GM18870 (cell line): ENCODE measurements around the gene MATCAP1.
A peak's percentile ranks its signal among the peaks of the same experiment; 100 is the strongest.

Experiments
- ATAC-seq: cut with Tn5 transposase; IDR thresholded peaks from one replicate; pipeline ENCODE4 v1.9.1; 2021; ENCODE audit warnings: moderate library complexity; ENCODE audit not compliant: unreplicated experiment

MATCAP1 gene

GRCh38 chr16:67183627-67184452 is at the start of gene MATCAP1:
Gene MATCAP1, minus strand, starts transcription at chr16:67183963. Its CDS starts 3,353 bp downstream, at chr16:67180610.
- peak; percentile 93 for ATAC-seq

GRCh38 chr16:67230809-67231660 is 47.3 kb upstream of the MATCAP1 start:
- ATAC-seq, result no peak

DNA sequence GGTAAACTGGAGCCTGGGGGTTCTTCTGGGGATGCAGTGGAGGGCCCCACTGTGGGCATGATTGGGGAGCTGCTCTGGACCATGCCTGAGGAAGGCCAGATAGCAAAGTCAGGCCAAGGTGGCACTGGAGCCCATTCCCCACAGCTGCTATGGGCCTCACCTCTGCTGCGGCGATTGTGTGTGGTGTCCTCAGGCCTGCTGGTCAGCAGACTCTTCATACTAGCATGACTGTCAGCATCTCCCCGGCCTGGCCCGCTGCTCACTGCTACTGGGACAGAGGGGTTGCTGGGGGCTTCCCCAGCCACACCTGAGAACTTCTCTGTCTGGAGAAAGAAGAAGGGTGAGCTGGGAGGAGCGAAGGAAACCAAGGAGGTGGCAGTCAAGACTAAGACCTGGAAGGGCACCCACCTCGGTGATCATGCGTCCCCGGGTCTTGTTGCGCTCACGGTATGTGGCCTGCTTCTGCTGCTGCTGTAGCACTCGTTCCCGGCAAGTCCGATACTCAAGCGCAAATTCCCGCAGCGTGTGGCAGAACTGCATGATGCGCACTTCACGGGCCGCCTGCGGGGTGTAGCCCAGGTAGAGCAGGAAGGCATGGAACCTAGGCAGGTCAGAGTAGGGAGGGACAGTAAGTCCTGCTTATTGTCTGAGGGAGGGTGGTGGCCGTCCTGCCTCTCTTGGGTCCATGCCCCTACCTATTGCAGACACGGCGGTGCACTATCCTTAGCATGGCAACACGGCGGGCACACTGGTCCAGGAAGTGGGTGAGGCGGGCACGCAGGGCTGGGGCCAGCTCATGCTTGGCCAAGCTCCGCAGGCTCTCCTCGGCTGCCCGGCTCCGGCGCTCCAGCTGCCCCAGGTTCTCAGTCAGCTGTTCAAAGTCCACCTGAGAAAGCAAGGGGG is 46.4 kb upstream of the MATCAP1 start:
- no peak for ATAC-seq

DNA sequence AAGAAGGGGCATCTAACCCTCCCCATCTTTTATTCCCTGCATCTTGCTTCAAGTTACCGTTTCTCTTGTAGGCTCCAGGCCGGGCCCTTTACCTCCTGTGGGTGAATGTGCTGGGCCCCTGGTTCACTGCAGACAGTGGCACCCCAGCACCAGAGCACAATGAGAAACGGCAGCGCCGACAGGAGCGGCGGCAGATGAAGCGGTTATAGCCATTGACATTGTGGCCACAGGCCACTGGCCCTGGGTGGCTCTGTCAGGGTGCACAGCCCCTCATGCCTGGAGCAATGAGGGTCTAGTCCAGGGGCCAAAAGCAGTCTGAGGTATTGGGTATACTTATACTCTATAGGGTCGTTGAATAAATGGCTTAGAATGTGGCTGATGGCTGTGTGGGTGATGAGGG is 45.1 kb upstream of the MATCAP1 start:
- no peak for ATAC-seq

DNA sequence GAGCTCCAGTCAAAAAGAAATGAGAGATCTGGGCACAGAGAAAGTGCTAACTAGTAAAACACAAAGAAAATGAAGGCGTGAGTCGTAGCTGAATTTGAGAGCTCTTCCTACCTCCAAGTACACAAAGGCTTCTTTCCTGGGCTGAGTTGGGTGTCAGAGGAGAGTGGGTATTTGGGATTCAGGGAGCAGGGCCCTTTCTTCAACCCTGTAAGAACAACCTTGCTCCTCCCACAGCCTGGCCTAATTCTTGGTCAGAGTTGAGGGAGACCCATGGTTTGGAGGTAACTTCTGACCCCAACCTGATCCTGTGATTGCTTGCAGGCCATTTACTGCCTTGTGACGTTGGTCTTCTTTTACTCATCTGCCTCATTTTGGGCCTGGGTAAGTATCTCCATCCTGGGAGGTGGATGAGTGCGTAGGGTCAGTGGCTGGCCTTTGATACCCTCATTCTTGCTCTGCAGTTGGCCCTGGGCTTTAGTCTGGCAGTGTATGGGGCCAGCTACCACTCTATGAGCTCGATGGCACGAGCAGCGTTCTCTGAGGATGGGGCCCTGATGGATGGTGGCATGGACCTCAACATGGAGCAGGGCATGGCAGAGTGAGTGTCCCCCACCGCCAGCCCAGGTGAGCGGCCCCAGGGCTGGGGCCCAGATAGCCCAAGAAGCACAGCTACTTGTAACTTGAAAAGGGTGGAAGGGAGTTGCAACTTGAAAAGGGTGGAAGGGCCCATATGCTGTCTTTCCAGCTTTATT is 44.4 kb upstream of the MATCAP1 start:
- ATAC-seq, result no peak

DNA sequence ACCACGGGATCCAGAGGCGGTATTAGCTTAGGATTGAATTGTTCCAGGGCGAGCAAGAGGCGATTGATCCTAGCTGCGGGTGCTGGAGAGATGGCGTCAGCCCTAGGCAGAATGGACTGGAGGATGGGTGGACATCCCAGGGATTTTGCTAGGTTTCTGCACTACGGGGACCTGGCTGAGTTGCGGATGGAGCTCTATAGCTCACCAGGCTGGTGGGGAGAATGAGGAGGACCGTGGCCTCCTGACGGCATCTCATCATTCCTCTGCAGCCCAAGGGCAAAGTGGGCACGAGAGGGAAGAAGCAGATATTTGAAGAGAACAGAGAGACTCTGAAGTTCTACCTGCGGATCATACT is 43.8 kb upstream of the MATCAP1 start:
- ATAC-seq, result no peak

DNA sequence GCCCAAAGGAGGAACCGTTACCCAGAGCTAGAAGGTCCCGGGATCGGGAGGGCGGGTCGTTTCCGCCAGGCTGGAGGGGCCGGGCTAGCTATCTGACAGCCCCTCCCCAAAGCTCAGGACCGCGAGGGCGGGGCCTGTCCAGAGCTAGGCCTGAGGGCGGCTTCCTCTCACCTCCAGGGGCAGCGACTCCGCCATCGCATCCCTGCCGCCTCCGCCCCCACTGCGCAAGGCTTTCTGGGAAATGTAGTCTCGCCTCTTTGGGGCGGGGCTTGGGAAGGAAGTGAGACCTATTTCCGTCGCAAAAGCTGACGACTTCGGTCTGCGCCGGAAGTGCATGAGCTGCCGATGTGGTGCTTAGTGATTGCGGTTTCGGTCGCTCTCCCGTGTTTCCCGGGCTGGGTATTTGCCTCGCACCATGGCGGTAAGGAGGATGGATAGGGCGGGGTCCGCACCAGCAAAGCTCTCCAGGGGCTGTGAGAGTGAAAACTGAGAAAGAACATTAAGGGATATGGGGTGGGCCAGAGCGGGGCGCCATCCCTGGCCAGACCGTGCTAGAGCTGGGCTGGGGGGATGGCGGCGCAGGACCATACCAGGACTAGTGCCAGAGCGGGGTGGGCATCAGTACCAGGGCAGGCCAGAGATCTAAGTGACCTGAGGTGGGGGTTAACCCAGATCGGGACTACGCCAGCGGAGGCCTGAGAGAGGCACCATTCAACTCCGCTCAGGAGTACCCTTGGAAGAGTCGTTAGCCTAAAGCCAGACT is 43.2 kb upstream of the MATCAP1 start, which contains the start of gene TMEM208:
TMEM208 (plus strand) TSS at position 327 of the 763 bp plus-strand sequence; CDS start at position 416, 89 bp downstream.
- peak; percentile 71 for ATAC-seq

DNA sequence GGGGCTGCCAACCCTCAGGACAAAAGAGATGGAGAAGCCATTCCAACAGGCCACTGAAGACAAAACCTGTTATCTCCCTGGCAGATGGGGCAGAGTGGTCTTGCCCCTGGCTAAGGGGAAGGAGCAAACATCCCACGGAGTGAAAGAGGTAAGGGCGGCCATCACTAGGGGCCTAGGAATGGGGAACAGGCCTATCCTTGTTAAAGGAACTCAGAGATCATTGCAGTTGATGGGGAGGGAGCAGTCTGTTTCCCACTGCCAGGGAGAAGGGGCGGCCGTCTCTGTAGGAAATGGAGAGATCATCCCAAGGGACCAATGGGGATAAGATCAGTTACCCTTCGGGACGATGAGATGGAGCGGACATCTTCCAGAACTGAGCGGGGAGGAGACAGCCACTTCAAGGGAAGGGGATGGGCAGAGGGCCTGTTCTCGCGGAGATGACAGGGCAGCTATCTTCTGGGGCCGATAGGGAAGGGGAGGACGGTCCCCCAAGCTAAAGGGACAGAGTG is 42.6 kb upstream of the MATCAP1 start:
- ATAC-seq, result no peak

GRCh38 chr16:67223992-67224391 is 40.2 kb upstream of the MATCAP1 start:
- no peak for ATAC-seq

DNA sequence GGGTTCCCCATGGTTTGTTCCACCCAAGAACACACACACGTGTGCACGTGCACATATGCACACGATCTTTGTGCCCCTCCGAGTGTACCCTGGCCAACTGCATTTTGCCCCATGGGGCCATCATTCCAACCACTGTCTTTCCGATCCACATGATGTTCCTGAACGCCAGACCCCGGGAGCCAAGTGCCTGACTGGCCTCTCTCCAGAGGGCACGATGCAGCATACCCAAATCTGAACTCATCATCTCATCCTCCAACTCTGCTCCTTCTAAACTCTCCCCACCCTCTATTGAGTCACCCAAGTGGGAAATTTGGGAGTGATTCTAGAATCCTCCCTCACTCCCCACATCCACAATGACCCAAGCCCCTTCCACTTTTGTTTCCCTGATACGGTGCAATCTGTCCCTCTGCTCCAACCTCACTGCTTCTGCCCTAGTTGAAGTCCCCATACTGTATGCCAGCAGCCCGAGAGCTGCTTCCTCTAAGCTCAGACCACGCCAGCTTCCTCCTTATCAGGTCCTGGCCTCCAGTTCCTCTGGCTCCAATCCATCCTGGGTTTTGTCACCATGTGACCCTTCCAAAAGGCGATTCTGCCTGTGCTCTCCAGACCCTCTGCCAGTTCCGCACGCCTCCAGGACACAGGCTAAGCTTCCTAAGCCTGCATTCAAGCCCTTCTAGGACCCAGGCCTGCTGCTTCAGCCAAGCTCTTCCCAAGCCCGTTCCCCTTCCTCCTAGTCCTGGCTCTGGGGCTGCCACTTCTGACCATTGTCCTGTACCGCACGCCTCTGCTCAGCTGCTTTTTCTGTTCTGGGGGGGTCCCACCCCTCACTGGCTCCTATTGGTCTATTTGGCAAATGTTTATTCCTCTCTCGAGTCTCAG is 33.1 kb upstream of the MATCAP1 start:
- ATAC-seq, result no peak

DNA sequence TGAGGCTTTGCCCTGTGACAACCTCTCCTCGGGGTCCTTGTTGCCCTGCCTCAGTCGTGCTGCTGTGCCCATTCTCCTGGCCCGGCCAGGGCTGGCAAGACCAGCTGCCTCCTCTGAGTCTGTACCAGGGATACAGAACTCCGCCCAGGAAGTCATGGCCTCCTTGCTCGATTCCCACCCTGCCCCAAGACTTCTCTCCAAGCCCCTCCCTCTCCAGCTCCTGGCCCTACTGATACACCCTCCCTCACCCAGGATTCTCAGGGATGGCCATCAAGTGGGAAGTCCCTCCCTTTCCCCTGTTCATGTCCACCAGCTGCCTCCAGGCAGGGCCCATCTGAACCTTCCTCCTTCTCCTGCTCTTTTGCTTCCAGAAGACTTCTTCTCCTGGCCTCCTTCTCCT is 31.9 kb upstream of the MATCAP1 start:
- ATAC-seq, result no peak

- ATAC-seq, result no peak
Observed at GRCh38 chr16:67213197-67214019, 29.6 kb upstream of the MATCAP1 start.

DNA sequence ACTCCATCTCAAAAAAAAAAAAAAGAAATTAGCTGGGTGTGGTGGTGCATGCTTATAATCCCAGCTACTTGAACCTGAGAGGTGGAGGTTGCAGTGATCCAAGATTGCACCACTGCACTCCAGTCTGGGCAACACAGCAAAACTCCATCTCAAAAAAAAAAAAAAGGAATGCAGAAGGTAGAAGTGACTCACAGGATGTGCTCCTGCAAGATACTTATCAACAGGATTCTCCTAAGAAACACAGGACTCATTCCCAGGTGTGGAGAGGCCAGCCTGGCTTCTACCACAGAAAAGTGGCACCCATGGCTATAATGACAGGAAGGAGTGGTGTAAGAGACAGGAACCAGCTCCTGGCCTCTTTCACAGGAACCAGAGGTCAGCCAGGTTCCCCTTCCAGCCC is 29.0 kb upstream of the MATCAP1 start:
- no peak for ATAC-seq

DNA sequence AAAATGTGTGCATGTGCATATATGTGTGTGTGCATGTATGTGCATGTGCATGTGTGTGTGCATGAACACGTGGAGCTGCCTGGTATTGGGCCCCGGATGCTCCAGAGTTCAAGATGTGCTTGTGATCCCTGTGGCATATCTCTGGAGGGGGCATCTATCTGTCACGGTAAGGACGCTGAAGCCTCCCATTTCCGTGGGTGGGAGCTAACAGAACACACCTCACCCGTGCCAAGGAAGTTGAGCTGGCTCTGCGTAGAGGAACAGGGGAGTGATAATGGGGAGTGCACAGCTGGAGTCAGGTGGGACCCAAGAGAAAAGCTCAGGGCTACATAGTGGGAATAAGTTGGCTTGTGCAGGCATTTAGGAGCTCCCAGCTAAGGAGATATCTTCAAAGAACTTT is 27.9 kb upstream of the MATCAP1 start:
- no peak for ATAC-seq

GRCh38 chr16:67210069-67210937 is 26.5 kb upstream of the MATCAP1 start:
- no peak for ATAC-seq

DNA sequence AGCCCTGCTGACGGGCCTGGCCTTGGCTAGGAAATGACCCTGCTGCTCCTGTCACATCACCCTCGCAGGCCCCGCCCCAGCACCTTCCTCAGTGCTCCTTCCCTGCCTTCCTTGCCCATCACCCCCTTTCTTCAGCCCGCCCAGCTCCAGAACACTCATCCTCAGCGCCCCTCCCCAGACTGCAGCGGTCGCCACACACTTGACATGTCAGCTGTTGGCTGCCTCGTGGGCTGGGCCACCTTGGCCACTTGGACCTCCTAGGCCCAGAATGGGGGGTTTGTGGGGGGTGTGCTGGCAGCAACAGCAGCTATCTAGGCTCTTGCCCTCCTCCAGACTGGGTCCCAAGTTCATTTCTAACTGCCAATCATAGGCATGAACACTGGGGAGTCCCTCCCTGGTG is 25.8 kb upstream of the MATCAP1 start:
- no peak for ATAC-seq
